ENCODE results near the gene ADAMTS14.
A peak's percentile ranks its signal among the peaks of the same experiment; 100 is the strongest.

ADAMTS14 gene

DNA sequence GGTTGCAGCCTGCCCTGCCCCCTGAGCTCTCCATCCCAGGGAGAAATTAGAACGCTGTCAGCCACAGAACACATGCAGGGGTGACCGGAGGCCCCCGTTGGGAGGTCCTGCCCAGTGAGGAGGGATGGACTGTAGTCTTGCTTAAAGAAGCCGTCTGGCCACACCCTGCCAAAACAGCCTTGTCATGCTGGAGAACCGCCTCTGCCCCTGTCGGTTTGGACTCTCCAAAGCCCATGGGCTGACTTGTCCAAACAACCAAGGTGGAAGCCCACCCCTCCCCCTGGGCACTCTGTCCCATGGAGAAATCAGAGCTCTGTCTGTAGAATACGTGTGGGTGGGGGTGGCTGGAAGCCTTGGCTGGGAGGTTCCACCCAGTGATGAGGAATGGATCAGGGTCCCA lies 125.5 kb downstream of the ADAMTS14 start:
- DNase-seq = no peak

DNA sequence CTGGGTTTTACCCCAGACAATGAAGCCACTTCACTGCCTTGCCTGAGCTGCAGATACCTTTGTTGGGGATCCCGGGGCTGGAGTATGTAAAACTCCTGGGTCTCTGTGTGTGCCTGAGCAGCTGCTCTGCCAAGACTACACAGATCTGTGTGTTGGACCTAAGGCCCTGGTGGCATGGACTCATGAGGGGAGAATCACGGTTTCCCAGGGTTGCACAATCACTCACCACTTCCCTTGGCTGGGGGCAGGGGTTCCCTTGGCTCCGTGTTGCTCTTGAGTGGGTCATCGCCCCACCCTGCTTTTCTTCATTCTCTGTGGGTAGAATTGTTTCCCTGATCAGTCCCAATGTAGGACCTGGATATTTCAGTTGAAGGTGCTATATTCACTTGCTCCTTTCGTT lies 126.8 kb downstream of the ADAMTS14 start:
- DNase-seq = no peak

DNA sequence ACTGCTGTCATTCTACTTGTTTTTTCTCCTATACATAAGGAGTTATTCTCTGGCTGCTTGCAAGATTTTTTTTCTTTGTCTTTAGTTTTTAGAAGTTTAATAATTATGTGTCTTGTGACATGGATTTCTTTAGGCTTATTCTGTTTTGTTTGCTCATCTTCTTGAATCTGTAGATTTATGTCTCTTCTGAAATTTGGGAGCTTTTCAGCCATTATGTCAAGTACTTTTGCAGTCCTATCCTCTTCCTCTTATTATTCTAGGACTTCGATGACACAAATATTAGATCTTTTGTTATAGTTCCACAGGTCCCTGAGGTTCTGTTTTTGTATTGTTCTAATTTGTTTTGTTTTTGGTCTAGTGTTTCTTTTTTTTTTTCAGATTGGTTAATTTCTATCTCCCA lies 129.5 kb downstream of the ADAMTS14 start:
- no peak for DNase-seq

DNA sequence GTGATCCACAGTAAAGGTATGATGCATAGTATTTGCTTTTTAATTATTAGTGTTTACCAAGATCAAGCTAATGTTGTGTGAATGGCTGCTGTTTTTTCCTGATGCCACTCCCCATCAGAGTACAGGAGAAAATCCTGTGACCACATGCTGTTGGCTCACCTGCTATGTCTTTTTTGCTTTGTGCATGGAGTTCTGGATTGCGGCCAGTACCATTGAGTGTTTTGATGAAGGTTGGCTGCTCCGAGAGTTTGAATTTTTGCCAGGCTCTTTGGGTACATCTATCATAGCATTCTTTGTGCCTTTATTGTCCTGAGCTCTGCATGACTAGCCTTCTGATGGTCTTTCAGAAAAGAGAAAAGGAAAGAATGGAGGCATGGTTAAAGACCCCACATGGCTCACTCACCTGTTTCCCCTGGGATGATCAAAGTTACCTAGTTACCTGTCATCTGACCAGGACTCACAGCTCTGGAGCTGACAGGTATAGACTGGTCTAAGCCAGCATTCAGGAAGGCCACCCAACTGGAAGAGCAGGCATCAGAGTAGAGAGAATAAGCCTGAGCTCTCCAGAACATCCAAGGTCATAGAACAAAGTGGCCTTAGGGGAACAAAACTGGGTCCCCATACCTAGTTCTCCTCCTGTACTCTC lies 131.6 kb downstream of the ADAMTS14 start:
- DNase-seq = peak; percentile 28

DNA sequence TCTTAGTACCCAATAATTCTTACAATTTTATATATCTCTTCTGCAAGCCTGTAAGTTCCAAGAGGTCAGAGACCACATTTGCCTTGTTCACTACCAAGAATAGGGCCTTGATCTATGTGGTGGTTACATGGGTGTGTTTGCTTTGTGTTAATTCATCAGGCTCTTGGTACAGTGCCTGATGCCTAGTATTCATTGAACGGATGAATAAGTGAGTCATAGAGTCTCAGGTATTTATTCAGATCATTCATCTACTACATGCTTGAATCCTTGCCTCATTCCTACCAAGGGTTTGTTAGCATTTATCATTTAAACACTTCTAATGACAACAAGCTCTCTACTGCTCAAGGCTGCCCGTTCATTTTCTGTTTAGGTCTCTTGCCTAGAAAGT lies 132.1 kb downstream of the ADAMTS14 start:
- no peak for DNase-seq

DNA sequence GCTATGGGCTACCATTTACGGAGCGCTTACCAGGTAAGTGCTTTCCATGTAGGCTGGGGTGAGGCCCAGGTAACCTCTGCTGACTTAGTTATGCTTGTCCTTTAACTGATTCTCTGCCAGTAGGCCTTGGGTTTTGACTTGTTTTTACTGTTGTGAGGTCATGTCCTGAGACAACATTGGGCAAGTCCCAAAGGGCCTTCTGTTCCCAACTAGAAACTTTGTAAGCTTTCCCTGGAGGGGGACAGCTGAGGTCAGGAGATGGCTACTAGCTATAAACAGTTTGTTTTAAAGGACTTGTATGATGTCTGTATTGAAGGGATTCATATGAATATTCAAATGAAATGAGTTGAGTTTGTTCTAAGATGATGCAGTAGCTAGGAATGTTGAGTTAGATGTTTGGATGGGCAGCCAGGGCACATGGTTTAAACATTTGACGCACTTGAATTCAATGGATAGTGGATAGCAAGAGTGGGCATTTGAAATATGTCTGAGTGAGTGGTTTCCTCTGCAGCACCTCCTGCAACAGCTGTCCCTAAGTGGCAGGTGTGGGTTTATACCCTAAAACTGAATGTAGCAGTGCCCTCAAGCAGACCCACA lies 133.4 kb downstream of the ADAMTS14 start:
- DNase-seq = no peak

DNA sequence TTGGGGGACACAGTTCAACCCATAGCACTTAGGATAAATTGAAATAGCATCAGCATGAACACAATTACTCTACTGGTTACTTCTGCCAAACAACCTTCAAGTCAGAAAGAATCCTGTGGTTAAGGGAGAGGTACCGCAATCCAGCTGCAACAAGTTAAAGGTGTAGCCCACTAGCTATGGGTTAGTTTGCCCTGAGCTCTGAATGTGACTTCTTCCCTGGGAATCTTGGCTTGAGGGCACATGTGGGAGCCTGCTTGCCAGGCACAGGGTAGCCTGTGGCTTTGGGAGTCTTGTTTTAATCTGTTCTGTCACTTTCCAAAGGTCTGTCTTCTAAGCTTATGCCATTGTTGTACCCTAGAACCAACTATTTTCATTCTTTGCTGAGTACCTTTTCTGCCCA lies 134.5 kb downstream of the ADAMTS14 start:
- no peak for DNase-seq

DNA sequence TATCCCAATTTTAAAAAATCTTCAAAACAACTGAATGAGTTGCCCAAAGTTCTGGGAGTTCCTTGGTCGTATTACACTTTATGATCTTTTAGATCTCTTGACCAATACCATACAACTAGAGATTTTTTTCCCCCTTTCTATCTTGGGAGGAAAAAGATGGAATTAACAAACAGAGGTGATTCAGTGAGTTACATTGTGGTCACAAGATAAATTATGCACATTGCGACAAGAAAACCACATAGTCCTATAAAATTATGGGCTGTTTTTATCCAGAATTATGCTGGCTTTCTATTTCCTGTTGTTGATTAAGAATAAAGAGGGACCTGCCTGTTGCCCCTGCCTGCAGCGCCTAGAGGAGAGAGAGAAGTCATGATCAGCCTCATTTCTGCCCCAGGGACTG lies 135.2 kb downstream of the ADAMTS14 start:
- DNase-seq = no peak

DNA sequence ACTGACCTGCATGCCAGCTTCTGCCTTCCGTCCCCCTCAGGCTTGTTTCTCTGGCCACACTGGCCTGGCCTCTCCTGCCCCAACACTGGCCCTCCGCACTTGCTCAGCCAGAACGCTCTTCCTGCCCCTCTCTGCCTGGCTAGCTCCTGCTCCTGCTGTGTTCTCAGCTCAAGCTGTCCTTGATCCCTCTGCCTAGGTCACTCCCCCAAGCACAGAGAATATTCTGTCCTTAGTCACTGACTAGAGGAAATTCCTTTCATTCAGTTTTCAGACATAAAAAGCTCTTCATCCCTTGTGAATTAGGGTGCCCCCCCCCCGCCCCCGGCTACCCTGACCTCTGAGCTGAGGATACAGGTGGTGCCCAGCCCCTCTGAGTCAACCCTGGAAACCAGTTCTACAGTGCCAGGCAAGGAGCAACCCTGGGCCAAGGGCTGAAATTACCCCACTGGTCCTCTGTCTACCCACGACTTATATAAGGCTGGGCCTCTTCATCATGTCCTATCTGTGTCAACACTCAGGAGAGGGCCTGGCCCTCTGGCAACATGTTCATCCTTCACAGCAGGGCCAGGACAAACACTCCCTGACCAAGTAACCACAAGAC lies 136.8 kb downstream of the ADAMTS14 start:
- DNase-seq = peak; percentile 16

DNA sequence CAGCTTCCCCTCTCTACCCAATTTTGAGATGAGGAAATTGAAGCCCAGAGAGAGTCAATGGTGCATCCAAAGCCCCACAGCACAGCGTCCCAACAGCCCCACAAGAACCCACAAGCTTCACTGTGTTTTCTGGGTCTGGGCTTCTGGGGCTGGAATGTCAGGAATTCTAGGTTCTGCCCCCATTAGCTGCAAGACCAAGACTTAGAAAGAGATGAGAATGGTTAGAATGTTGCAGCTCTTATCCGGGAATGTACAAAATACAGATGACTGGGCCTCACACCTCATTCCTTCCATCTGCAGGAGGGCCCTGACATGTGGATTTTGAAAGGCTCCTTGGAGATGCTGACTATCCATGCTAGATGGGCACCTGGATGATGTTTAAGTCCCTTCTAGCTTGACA lies 137.4 kb downstream of the ADAMTS14 start:
- DNase-seq = no peak

DNA sequence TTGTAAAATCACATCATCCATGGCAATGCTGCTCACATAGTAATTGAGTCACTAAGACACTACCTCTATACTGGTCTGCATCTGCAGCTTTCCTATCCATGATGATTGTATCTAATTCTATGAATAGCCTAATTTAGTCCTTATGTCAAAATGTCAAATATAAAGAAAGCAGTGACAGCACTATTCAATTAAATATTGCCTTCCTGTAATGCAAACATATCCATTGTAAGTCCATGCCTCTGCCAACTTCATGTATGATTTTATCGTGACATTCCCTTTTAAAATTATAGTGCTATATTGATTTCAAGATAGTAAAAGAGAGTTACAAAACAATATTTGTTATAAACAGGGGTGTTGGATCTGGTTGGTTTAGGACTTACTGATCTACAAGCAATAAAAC lies 138.7 kb downstream of the ADAMTS14 start:
- no peak for DNase-seq

DNA sequence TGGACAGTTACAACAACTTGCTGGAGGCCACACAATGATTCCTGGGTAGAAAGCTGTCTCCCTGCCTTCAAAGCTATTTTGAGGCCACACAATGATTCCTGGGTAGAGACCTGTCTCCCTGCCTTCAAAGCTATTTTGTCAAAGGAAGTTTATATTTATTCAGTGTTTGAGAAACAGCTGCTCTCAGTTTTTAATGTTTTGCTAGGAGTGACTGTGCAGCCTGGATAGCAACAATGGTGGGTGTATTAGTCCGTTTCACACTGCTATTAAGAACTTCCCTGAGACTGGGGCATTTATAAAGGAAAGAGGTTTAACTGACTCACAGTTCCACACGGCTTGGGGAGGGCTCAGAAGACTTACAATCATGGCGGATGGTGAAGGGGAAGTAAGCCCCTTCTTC lies 139.6 kb downstream of the ADAMTS14 start:
- DNase-seq = no peak

Measured in NCI-H510A treated with DMSO at 0.1 percent for 48 hours (cell line).